Thyroid gland (tissue), 4 donors: ENCODE measurements around the gene NLRP4.

Source experiments
- CTCF ChIP-seq, 6 experiments: fragments of 200-600 bp in 3 of 6; fragments of 450-650 bp in 3 of 6; sonication (generic) in 3 of 6; IDR thresholded peaks; one replicate each; pipeline ENCODE4 v1.5.1; 2016 to 2019; ENCODE audit warnings: antibody characterized with exemption in 6 of 6, mild to moderate bottlenecking in 2 of 6, inconsistent platforms in 1 of 6, moderate library complexity in 1 of 6
- POLR2A ChIP-seq, 2 donors: fragments of 450-650 bp; IDR thresholded peaks; one replicate each; pipeline ENCODE4 v1.6.1; 2017; ENCODE audit warnings: antibody characterized with exemption in 2 of 2, mild to moderate bottlenecking in 2 of 2, moderate library complexity in 1 of 2

DNA sequence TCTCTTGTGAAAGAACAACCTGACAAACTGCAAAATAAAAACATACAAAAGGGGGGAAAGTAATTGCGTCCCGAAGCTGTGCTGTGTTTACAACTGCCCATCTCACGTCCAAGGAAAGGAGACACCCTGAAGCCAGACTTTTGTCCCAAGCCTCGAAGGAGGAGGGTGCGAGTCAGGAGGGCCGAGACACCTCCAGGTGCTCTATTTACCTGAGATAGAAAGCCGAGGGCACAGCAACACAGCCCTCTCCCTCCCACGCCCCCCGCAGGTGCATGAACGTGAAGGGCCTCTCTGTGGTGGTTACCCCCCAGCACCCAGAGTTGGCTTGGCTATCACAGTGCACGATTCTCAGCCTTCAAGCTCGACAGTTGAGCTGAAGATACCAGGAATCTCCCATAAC, 62.6 kb downstream of the NLRP4 start:
- no peak for TF ChIP-seq CTCF (IDR thresholded peaks at IDR 0.05)
- TF ChIP-seq POLR2A (IDR thresholded peaks at IDR 0.05), result no peak
